Esophagus muscularis mucosa (tissue), 3 donors: ENCODE results near the gene CCDC82.

Experiments
- POLR2AphosphoS5 ChIP-seq, 2 donors: sonication (generic); formaldehyde crosslinking; IDR thresholded peaks; one replicate each; pipeline ENCODE4 v1.6.1; 2017; ENCODE audit warnings: antibody characterized with exemption in 2 of 2
- TF ChIP-seq, protein P1 (sequence below), 3 experiments: fragments of 200-600 bp in 2 of 3; fragments of 450-650 bp in 1 of 3; sonication (generic) in 2 of 3; IDR thresholded peaks; one replicate each; pipeline ENCODE4 v1.5.1; 2017 to 2019; ENCODE audit warnings: antibody characterized with exemption in 3 of 3, mild to moderate bottlenecking in 2 of 3, moderate library complexity in 1 of 3

DNA sequence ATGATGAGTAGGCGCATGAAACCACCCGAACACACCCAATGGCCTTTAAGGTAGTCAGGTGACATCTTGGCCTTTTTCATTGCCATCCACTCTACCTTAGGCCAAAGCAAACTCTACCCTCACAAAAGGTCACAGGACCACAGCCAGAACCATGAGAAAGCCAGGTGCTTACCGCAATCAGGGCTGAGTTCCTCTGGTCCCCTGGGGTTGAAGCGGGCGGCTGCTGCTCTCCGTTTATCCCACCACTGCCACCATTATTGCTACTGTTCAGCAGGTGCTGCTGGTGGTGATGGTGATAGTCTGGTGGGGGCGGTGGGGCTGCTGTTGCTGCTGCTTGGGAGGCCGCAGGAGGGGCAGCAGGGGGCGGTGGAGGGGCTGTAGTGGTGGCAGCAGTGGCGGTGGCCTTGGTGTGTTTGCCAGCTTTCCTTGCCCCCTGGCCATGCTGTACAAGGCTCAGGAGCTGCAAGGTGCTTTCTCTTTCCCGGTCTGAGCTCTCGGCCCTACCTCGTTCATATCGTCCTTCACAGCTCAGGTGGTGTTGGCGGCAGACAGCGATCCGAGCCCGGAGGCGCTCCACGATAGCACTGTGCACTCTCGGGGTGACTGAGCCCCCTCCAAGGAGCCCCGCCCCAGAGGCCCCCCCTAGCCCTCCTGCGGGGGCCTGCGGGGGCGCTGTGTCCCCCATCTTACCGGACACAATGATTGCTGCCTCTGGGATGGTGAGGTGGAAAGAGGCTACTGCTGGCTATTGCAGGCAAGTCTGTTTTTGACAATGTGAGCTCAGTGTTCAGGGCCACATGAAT, 48.3 kb downstream of the CCDC82 start:
- TF ChIP-seq, protein P1, sequence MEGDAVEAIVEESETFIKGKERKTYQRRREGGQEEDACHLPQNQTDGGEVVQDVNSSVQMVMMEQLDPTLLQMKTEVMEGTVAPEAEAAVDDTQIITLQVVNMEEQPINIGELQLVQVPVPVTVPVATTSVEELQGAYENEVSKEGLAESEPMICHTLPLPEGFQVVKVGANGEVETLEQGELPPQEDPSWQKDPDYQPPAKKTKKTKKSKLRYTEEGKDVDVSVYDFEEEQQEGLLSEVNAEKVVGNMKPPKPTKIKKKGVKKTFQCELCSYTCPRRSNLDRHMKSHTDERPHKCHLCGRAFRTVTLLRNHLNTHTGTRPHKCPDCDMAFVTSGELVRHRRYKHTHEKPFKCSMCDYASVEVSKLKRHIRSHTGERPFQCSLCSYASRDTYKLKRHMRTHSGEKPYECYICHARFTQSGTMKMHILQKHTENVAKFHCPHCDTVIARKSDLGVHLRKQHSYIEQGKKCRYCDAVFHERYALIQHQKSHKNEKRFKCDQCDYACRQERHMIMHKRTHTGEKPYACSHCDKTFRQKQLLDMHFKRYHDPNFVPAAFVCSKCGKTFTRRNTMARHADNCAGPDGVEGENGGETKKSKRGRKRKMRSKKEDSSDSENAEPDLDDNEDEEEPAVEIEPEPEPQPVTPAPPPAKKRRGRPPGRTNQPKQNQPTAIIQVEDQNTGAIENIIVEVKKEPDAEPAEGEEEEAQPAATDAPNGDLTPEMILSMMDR (IDR thresholded peaks at IDR 0.05): peak; percentile 31 to 51 (median 46)
- TF ChIP-seq POLR2AphosphoS5 (IDR thresholded peaks at IDR 0.05): peak; percentile 33 to 57
